ENCODE results near the gene PADI1. TPM values are rescaled to one million over a fixed set of nuclear protein-coding genes. Genes with fewer than 3 reads are reported as not detected.

The PADI1 gene
- total and polyA plus RNA-seq, 4 donors: 4.9 TPM; not detected in 3

GRCh38 chr1:17194615-17195528, 10.1 kb upstream of the PADI1 start:
- TF ChIP-seq GABPA (IDR thresholded peaks at IDR 0.05 in 1 of 2, conservative IDR thresholded peaks at IDR 0.05 in 1 of 2): no peak
- TF ChIP-seq EGR1 (IDR thresholded peaks at IDR 0.05; ENCODE audit: low read depth in 2 of 2): no peak
- TF ChIP-seq, protein P1, sequence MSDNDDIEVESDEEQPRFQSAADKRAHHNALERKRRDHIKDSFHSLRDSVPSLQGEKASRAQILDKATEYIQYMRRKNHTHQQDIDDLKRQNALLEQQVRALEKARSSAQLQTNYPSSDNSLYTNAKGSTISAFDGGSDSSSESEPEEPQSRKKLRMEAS (IDR thresholded peaks at IDR 0.05): no peak
- no peak for TF ChIP-seq HNF4G (IDR thresholded peaks at IDR 0.05)
- no peak for TF ChIP-seq FOXA1 (IDR thresholded peaks at IDR 0.05)
- TF ChIP-seq RXRA (IDR thresholded peaks at IDR 0.05): no peak
- TF ChIP-seq, protein P2, sequence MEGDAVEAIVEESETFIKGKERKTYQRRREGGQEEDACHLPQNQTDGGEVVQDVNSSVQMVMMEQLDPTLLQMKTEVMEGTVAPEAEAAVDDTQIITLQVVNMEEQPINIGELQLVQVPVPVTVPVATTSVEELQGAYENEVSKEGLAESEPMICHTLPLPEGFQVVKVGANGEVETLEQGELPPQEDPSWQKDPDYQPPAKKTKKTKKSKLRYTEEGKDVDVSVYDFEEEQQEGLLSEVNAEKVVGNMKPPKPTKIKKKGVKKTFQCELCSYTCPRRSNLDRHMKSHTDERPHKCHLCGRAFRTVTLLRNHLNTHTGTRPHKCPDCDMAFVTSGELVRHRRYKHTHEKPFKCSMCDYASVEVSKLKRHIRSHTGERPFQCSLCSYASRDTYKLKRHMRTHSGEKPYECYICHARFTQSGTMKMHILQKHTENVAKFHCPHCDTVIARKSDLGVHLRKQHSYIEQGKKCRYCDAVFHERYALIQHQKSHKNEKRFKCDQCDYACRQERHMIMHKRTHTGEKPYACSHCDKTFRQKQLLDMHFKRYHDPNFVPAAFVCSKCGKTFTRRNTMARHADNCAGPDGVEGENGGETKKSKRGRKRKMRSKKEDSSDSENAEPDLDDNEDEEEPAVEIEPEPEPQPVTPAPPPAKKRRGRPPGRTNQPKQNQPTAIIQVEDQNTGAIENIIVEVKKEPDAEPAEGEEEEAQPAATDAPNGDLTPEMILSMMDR (IDR thresholded peaks at IDR 0.05; ENCODE audit: low read depth, low read length, missing input control): no peak
- TF ChIP-seq SP1 (IDR thresholded peaks at IDR 0.05): no peak
- TF ChIP-seq TAF1 (conservative IDR thresholded peaks at IDR 0.05): no peak
- TF ChIP-seq, protein P3, sequence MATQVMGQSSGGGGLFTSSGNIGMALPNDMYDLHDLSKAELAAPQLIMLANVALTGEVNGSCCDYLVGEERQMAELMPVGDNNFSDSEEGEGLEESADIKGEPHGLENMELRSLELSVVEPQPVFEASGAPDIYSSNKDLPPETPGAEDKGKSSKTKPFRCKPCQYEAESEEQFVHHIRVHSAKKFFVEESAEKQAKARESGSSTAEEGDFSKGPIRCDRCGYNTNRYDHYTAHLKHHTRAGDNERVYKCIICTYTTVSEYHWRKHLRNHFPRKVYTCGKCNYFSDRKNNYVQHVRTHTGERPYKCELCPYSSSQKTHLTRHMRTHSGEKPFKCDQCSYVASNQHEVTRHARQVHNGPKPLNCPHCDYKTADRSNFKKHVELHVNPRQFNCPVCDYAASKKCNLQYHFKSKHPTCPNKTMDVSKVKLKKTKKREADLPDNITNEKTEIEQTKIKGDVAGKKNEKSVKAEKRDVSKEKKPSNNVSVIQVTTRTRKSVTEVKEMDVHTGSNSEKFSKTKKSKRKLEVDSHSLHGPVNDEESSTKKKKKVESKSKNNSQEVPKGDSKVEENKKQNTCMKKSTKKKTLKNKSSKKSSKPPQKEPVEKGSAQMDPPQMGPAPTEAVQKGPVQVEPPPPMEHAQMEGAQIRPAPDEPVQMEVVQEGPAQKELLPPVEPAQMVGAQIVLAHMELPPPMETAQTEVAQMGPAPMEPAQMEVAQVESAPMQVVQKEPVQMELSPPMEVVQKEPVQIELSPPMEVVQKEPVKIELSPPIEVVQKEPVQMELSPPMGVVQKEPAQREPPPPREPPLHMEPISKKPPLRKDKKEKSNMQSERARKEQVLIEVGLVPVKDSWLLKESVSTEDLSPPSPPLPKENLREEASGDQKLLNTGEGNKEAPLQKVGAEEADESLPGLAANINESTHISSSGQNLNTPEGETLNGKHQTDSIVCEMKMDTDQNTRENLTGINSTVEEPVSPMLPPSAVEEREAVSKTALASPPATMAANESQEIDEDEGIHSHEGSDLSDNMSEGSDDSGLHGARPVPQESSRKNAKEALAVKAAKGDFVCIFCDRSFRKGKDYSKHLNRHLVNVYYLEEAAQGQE (IDR thresholded peaks at IDR 0.05): no peak
- TF ChIP-seq RAD21 (IDR thresholded peaks at IDR 0.05): no peak
- TF ChIP-seq FOXA2 (IDR thresholded peaks at IDR 0.05): no peak
- no peak for TF ChIP-seq YY1 (IDR thresholded peaks at IDR 0.05)
- no peak for TF ChIP-seq NR2F2 (IDR thresholded peaks at IDR 0.05)
- TF ChIP-seq, protein P4, sequence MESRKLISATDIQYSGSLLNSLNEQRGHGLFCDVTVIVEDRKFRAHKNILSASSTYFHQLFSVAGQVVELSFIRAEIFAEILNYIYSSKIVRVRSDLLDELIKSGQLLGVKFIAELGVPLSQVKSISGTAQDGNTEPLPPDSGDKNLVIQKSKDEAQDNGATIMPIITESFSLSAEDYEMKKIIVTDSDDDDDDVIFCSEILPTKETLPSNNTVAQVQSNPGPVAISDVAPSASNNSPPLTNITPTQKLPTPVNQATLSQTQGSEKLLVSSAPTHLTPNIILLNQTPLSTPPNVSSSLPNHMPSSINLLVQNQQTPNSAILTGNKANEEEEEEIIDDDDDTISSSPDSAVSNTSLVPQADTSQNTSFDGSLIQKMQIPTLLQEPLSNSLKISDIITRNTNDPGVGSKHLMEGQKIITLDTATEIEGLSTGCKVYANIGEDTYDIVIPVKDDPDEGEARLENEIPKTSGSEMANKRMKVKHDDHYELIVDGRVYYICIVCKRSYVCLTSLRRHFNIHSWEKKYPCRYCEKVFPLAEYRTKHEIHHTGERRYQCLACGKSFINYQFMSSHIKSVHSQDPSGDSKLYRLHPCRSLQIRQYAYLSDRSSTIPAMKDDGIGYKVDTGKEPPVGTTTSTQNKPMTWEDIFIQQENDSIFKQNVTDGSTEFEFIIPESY (IDR thresholded peaks at IDR 0.05): no peak
- H3K27ac ChIP-seq (ENCODE audit: low read depth in 1 of 2, low read length in 2 of 2): no peak overlapping the region
- H3K9me3 ChIP-seq (ENCODE audit: control insufficient read depth in 4 of 4, low read length in 3 of 4): no peaks in the 10 kb centered on the region
- no peak overlapping the region for H3K9ac ChIP-seq (ENCODE audit: low read depth in 1 of 2, low read length in 2 of 2)
- no peaks in the 10 kb centered on the region for H3K4me1 ChIP-seq (ENCODE audit: control insufficient read depth in 4 of 4, insufficient read depth in 4 of 4, low read length in 3 of 4)
- 80% methylated on average over 8 of the region's 8 CpGs for WGBS
- H3K36me3 ChIP-seq (ENCODE audit: control insufficient read depth in 4 of 4, insufficient read depth in 3 of 4, low read depth in 1 of 4, low read length in 3 of 4): no peaks in the 10 kb centered on the region
- no peak overlapping the region for H3K4me3 ChIP-seq (ENCODE audit: low read depth in 1 of 3, low read length in 3 of 3)
- H3K27me3 ChIP-seq (ENCODE audit: control insufficient read depth in 4 of 4, insufficient read depth in 4 of 4, low read length in 3 of 4): no peaks in the 10 kb centered on the region
- DNase-seq (ENCODE audit: low spot score): no peak

Measured in liver (tissue), 9 donors.